A204.1 (cell line): ENCODE measurements around the gene ARL17B.
"Not testable (repeated sequence)": the region's sequence is repeated elsewhere in the genome, so short reads cannot be mapped to it uniquely, and the experiment has no call there.

Experiments used
- FAIRE-seq: peaks from 2 replicates; lab custom pipeline; 2012; peaks lifted over from hg19 to GRCh38; lab: Jason Lieb, UNC

ARL17B gene

GRCh38 chr17:46244949-46245768 lies 116.4 kb downstream of the ARL17B start:
- not testable (repeated sequence) for FAIRE-seq

- not testable (repeated sequence) for FAIRE-seq
These were observed 117.1 kb downstream of the ARL17B start for GRCh38 chr17:46244339-46244913.

- not testable (repeated sequence) for FAIRE-seq
These were observed 117.6 kb downstream of the ARL17B start for GRCh38 chr17:46243928-46244327.

GRCh38 chr17:46243505-46243904 lies 118.1 kb downstream of the ARL17B start:
- not testable (repeated sequence) for FAIRE-seq

- FAIRE-seq: not testable (repeated sequence)
These were observed 130.2 kb downstream of the ARL17B start for GRCh38 chr17:46231359-46231758.

- FAIRE-seq: not testable (repeated sequence)
These were observed 136.2 kb downstream of the ARL17B start for GRCh38 chr17:46225274-46225794.

- not testable (repeated sequence) for FAIRE-seq
These were observed 136.7 kb downstream of the ARL17B start for GRCh38 chr17:46224864-46225263.
